Endothelial cell of umbilical vein (primary cell): ENCODE data around the gene DKK3. TPM values are rescaled to one million over a fixed set of nuclear protein-coding genes. Genes with fewer than 3 reads are reported as not detected.

Source experiments
- BruUV-seq: library from RNA; stranded (reverse); fragments of 400-500 nt; replicated peaks from 2 replicates; lab custom pipeline; 2021; lab: Mats Ljungman, UMichigan
- CTCF ChIA-PET: fragments of 300-600, 350-600 bp; sonication (Branson Sonifier 250); formaldehyde crosslinking; loops from one replicate; lab custom pipeline; 2021; ENCODE audit warnings: antibody characterized with exemption, inconsistent platforms; lab: Charles Lee
- POLR2A ChIA-PET: fragments of 300-600, 350-600 bp; sonication (Branson Sonifier 250); formaldehyde crosslinking; loops from one replicate; lab custom pipeline; 2021; ENCODE audit warnings: antibody characterized with exemption, inconsistent platforms; lab: Charles Lee
- DNase-seq: peaks from one replicate; pipeline ENCODE4 v3.0.0-alpha.2; 2011; ENCODE audit warnings: low read depth, low spot score
- FAIRE-seq: peaks from 2 replicates; lab custom pipeline; 2011; peaks lifted over from hg19 to GRCh38; lab: Jason Lieb, UNC
- H2AFZ ChIP-seq: 2 replicates; pipeline ENCODE4 v1.6.0; 2012; ENCODE audit warnings: low read depth, low read length, control low read depth, inconsistent platforms
- H3K27ac ChIP-seq: 2 replicates; pipeline ENCODE4 v1.5.1; 2011; ENCODE audit warnings: low read depth, mild to moderate bottlenecking, control low read depth, low read length, moderate library complexity; ENCODE audit not compliant: insufficient read depth
- H3K27me3 ChIP-seq, 2 experiments: 2 replicates each; pipeline versions ENCODE4 v1.6.0 to v1.6.1; 2011; ENCODE audit warnings: low read length in 2 of 2, mixed read lengths in 1 of 2; ENCODE audit not compliant: control insufficient read depth in 2 of 2, insufficient read depth in 2 of 2
- H3K36me3 ChIP-seq, 2 experiments: 2 replicates in 1 of 2; 3 replicates in 1 of 2; pipeline ENCODE4 v1.5.1; 2011; ENCODE audit warnings: low read length in 2 of 2, mild to moderate bottlenecking in 1 of 2, moderate library complexity in 1 of 2; ENCODE audit not compliant: control insufficient read depth in 2 of 2, insufficient read depth in 2 of 2; ENCODE audit errors: extremely low read depth in 1 of 2
- H3K4me1 ChIP-seq: 3 replicates; pipeline ENCODE4 v1.5.1; 2011; ENCODE audit warnings: mild to moderate bottlenecking, low read length; ENCODE audit not compliant: control insufficient read depth, insufficient read depth; ENCODE audit errors: extremely low read depth
- H3K4me2 ChIP-seq: 2 replicates; pipeline ENCODE4 v1.6.1; 2011; ENCODE audit warnings: low read length, control low read depth, mixed read lengths; ENCODE audit not compliant: insufficient read depth
- H3K4me3 ChIP-seq, 3 experiments: fragments of 200-600 bp in 1 of 3; sonication (generic), shearing (Covaris generic) in 1 of 3; replicated peaks in 1 of 3; 2 replicates each; pipeline ENCODE4 v1.5.1; 2011 to 2016; ENCODE audit warnings: control low read depth in 3 of 3, low read length in 3 of 3, mild to moderate bottlenecking in 2 of 3, inconsistent platforms in 1 of 3, low read depth in 1 of 3, moderate library complexity in 1 of 3; ENCODE audit not compliant: insufficient read depth in 1 of 3
- H3K79me2 ChIP-seq: 2 replicates; pipeline ENCODE4 v1.6.0; 2012; ENCODE audit warnings: low read length, inconsistent platforms; ENCODE audit not compliant: control insufficient read depth, insufficient read depth
- H3K9ac ChIP-seq: replicated peaks from 2 replicates; pipeline ENCODE3; 2011; ENCODE audit warnings: low read length, control low read depth; ENCODE audit not compliant: insufficient read depth; ENCODE audit errors: extremely low read depth
- H3K9me1 ChIP-seq: replicated peaks from 3 replicates; pipeline ENCODE4 v1.6.0; 2011; ENCODE audit warnings: mild to moderate bottlenecking, low read length; ENCODE audit not compliant: control insufficient read depth, insufficient read depth; ENCODE audit errors: extremely low read depth
- H3K9me3 ChIP-seq: replicated peaks from 2 replicates; pipeline ENCODE4 v1.5.1; 2012; ENCODE audit warnings: low read length, inconsistent platforms; ENCODE audit not compliant: control insufficient read depth, insufficient read depth
- H4K20me1 ChIP-seq: replicated peaks from 2 replicates; pipeline ENCODE3; 2011; ENCODE audit warnings: mild to moderate bottlenecking, low read length; ENCODE audit not compliant: control insufficient read depth, insufficient read depth; ENCODE audit errors: extremely low read depth
- EZH2 ChIP-seq: IDR thresholded peaks from 2 replicates; pipeline ENCODE4 v1.6.1; 2012; ENCODE audit warnings: borderline replicate concordance, low read depth, mild to moderate bottlenecking, moderate library complexity, low read length, inconsistent platforms; ENCODE audit not compliant: severe bottlenecking
- FOS ChIP-seq: IDR thresholded peaks from 2 replicates; pipeline ENCODE4 v1.6.1; 2011; ENCODE audit warnings: mild to moderate bottlenecking, low read length, moderate library complexity, borderline replicate concordance; ENCODE audit not compliant: insufficient read depth
- GATA2 ChIP-seq: IDR thresholded peaks from 2 replicates; pipeline ENCODE4 v1.7.0; 2011; ENCODE audit warnings: low read depth, mild to moderate bottlenecking, moderate library complexity, mixed read lengths, low read length; ENCODE audit not compliant: insufficient read length, insufficient read depth
- JUN ChIP-seq: IDR thresholded peaks from 2 replicates; pipeline ENCODE4 v1.6.1; 2011; ENCODE audit warnings: borderline replicate concordance, low read depth; ENCODE audit not compliant: insufficient read length, insufficient read depth
- MYC ChIP-seq: IDR thresholded peaks from one replicate; pipeline ENCODE4 v1.6.1; 2011; ENCODE audit warnings: mild to moderate bottlenecking, low read depth, low read length
- POLR2A ChIP-seq: IDR thresholded peaks from 2 replicates; pipeline ENCODE4 v1.6.1; 2012; ENCODE audit warnings: low read depth, mild to moderate bottlenecking, control low read depth, low read length
- POLR2AphosphoS5 ChIP-seq: IDR thresholded peaks from 2 replicates; pipeline ENCODE4 v1.6.1; 2012; ENCODE audit warnings: low read depth, mild to moderate bottlenecking, control low read depth, low read length, moderate library complexity; ENCODE audit not compliant: insufficient read depth
- dilution Hi-C: fragments of 300-500 bp; cut with MboI; formaldehyde crosslinking; loops from one replicate; pipeline ENCODE4 v1.15.0; 2019; ENCODE audit warnings: low sequenced_read_pairs; ENCODE audit not compliant: extremely low pct_ligation_motif_present
- intact Hi-C: fragments of 100-400 bp; cut with micrococcal nuclease; formaldehyde crosslinking; loops from one replicate; pipeline ENCODE4 v1.10.0; 2022
- polyA plus RNA-seq, 4 experiments: library from polyadenylated mRNA; depleted of rRNA in 3 of 4; stranded (reverse) in 3 of 4; unstranded in 1 of 4; fragments of >200 nt; gene quantifications; 2 replicates each; pipeline versions ENCODE4 v1.2.1 to v1.2.3, GENCODE V29; 2011 to 2012; ENCODE audit warnings: missing spikeins in 1 of 4
- total RNA-seq: library from RNA; stranded (reverse); gene quantifications from 2 replicates; pipeline ENCODE4 v1.2.3, GENCODE V29; 2021
- TF ChIP-seq, protein P1 (sequence below), 2 donors: IDR thresholded peaks; 1 replicate in 1 of 2; 2 replicates in 1 of 2; pipeline ENCODE4 v1.5.1; 2011; ENCODE audit warnings: low read length in 2 of 2, mild to moderate bottlenecking in 2 of 2, moderate library complexity in 2 of 2, control low read depth in 1 of 2, inconsistent platforms in 1 of 2, low read depth in 1 of 2; ENCODE audit not compliant: insufficient read depth in 1 of 2; ENCODE audit errors: extremely low read depth in 1 of 2
- TF ChIP-seq, protein P2 (sequence below): IDR thresholded peaks from 2 replicates; pipeline ENCODE4 v1.6.1; 2011; ENCODE audit not compliant: insufficient read depth, insufficient read length

DKK3 gene
- total and polyA plus RNA-seq, 2 donors (not counting 3 experiments of a cell fraction or from before 2014, with no cell fraction given): 131 to 335 TPM

DNA sequence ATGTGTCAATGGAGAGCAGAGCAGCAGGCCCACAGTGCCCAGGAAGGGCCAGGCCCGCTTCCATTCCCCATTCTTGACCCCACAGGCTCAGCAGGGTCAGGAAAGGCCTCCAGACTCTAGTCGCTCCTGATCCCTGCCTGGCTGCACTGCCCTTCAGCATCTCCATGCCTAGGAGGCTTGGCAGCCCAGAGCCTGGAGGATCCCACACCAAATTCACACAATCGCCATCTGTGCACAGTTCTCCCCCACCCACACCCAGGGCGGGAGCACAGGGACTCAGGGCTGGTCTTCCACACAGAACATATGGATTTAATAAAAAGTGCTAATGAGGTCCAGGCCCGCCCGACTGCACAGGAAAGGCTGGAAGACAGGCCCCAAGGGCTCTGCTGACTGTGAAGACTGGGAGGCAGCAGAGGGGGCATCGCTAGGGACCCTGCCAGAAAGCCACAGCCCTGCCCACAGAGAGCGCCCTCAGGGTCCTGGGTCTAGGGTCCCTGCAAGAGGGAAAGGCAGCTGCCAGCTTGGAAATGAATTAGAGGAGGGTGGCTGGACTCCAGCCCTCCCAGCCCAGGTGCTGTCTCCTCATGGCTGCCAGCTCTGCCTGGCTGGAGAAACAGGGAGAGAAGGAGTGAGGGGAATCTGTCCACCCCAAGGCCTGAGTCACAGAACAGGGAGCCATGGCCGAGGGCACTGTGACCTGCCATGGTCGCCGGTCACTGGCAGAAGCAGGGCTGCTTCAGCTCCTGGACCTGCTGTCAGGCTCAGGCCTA is 39.7 kb downstream of the DKK3 start:
- Histone ChIP-seq H3K79me2 (no peaks in the 10 kb centered on the region), H4K20me1 (no peaks in the 10 kb centered on the region), H3K9ac (no peak overlapping the region), H3K4me1 (no peaks in the 10 kb centered on the region), H3K27ac (no peak overlapping the region), H2AFZ (no peak overlapping the region), H3K36me3 (peaks cover 0 to 21% of the 10 kb centered on the region in 2 experiments), H3K4me3 (no peak overlapping the region), H3K9me1 (no peaks in the 10 kb centered on the region), H3K4me2 (no peak overlapping the region), H3K27me3 (no peaks in the 10 kb centered on the region), H3K9me3 (no peaks in the 10 kb centered on the region)
- FAIRE-seq: no peak
- intact Hi-C loops (no loop called here), dilution Hi-C loops (no loop called here)
- BruUV-seq: no TSS peak
- ChIA-PET CTCF (no interaction called here), POLR2A (no interaction called here)
- TF ChIP-seq GATA2 (no peak), MYC (no peak), POLR2AphosphoS5 (no peak), FOS (no peak), JUN (no peak), POLR2A (no peak), EZH2 (no peak)
- TF ChIP-seq, protein P1, sequence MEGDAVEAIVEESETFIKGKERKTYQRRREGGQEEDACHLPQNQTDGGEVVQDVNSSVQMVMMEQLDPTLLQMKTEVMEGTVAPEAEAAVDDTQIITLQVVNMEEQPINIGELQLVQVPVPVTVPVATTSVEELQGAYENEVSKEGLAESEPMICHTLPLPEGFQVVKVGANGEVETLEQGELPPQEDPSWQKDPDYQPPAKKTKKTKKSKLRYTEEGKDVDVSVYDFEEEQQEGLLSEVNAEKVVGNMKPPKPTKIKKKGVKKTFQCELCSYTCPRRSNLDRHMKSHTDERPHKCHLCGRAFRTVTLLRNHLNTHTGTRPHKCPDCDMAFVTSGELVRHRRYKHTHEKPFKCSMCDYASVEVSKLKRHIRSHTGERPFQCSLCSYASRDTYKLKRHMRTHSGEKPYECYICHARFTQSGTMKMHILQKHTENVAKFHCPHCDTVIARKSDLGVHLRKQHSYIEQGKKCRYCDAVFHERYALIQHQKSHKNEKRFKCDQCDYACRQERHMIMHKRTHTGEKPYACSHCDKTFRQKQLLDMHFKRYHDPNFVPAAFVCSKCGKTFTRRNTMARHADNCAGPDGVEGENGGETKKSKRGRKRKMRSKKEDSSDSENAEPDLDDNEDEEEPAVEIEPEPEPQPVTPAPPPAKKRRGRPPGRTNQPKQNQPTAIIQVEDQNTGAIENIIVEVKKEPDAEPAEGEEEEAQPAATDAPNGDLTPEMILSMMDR (IDR thresholded peaks at IDR 0.05; ENCODE audit: extremely low read depth in 1 of 2, insufficient read depth in 1 of 2, low read depth in 1 of 2, low read length in 2 of 2): no peak
- TF ChIP-seq, protein P2, sequence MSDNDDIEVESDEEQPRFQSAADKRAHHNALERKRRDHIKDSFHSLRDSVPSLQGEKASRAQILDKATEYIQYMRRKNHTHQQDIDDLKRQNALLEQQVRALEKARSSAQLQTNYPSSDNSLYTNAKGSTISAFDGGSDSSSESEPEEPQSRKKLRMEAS: no peak
- DNase-seq: no peak
